SK-N-SH (cell line): ENCODE data around the gene CA7. TPM values are rescaled to one million over a fixed set of nuclear protein-coding genes. Genes with fewer than 3 reads are reported as not detected.
A peak's percentile ranks its signal among the peaks of the same experiment; 100 is the strongest.

Experiments
- CTCF ChIA-PET: fragments of 300-600, 350-600 bp; formaldehyde crosslinking; extraction: SDS; loops from one replicate; lab custom pipeline; 2021; lab: Yijun Ruan, JAX
- POLR2A ChIA-PET: fragments of 350-600 bp; sonication (Branson Sonifier 250); formaldehyde crosslinking; extraction: SDS; loops from one replicate; lab custom pipeline; 2020; ENCODE audit warnings: antibody characterized with exemption, inconsistent platforms; lab: Yijun Ruan, JAX
- DNase-seq: peaks from one replicate; pipeline ENCODE4 v3.0.0; 2012
- H2AFZ ChIP-seq: fragments of 200-600 bp; sonication (generic); 2 replicates; pipeline ENCODE4 v1.8.1; 2016; ENCODE audit warnings: antibody characterized with exemption, mild to moderate bottlenecking, low read depth
- H3F3A ChIP-seq: fragments of 200-600 bp; sonication (generic); replicated peaks from 2 replicates; pipeline ENCODE3; 2016; ENCODE audit warnings: antibody characterized with exemption, mild to moderate bottlenecking; ENCODE audit not compliant: insufficient read depth
- H3K27ac ChIP-seq, 2 experiments: fragments of 200-500 bp in 1 of 2; fragments of 200-600 bp in 1 of 2; sonication (Bioruptor generic) in 1 of 2; sonication (generic), shearing (Covaris generic) in 1 of 2; 2 replicates each; pipeline versions ENCODE4 v1.5.1 to v1.6.1; 2014 to 2016; ENCODE audit warnings: low read depth in 2 of 2, inconsistent platforms in 1 of 2, low read length in 1 of 2, mild to moderate bottlenecking in 1 of 2, mixed read lengths in 1 of 2
- H3K27me3 ChIP-seq: fragments of 200-600 bp; sonication (generic), shearing (Covaris generic); 2 replicates; pipeline ENCODE4 v1.6.1; 2016; ENCODE audit warnings: mixed run types; ENCODE audit not compliant: insufficient read depth
- H3K36me3 ChIP-seq, 2 experiments: fragments of 200-500 bp in 1 of 2; fragments of 200-600 bp in 1 of 2; sonication (Bioruptor generic) in 1 of 2; sonication (generic) in 1 of 2; replicated peaks in 1 of 2; 2 replicates each; pipeline versions ENCODE3 to v1.5.1; 2014 to 2016; ENCODE audit warnings: low read length in 1 of 2, mild to moderate bottlenecking in 1 of 2; ENCODE audit not compliant: insufficient read depth in 2 of 2, control insufficient read depth in 1 of 2
- H3K4me1 ChIP-seq, 2 experiments: fragments of 200-500 bp in 1 of 2; fragments of 200-600 bp in 1 of 2; sonication (Bioruptor generic) in 1 of 2; sonication (generic), shearing (Covaris generic) in 1 of 2; 2 replicates each; pipeline versions ENCODE4 v1.5.1 to v1.6.1; 2014 to 2016; ENCODE audit warnings: low read depth in 1 of 2, low read length in 1 of 2, mixed run types in 1 of 2; ENCODE audit not compliant: insufficient read depth in 2 of 2, control insufficient read depth in 1 of 2
- H3K4me2 ChIP-seq: fragments of 200-600 bp; sonication (generic), shearing (Covaris generic); 2 replicates; pipeline ENCODE4 v1.6.1; 2017; ENCODE audit warnings: mixed run types
- H3K4me3 ChIP-seq, 2 experiments: fragments of 200-500 bp in 1 of 2; fragments of 200-600 bp in 1 of 2; sonication (Bioruptor generic) in 1 of 2; sonication (generic), shearing (Covaris generic) in 1 of 2; 2 replicates each; pipeline versions ENCODE4 v1.5.1 to v1.8.1; 2014 to 2016; ENCODE audit warnings: low read depth in 2 of 2, inconsistent platforms in 1 of 2, low read length in 1 of 2, mild to moderate bottlenecking in 1 of 2, mixed read lengths in 1 of 2, moderate library complexity in 1 of 2
- H3K79me2 ChIP-seq: fragments of 200-600 bp; sonication (generic); 2 replicates; pipeline ENCODE4 v1.8.1; 2017; ENCODE audit warnings: mild to moderate bottlenecking; ENCODE audit not compliant: insufficient read depth
- H3K9ac ChIP-seq: fragments of 200-600 bp; sonication (generic); 2 replicates; pipeline ENCODE4 v1.6.1; 2017; ENCODE audit warnings: mixed run types
- H3K9me2 ChIP-seq: fragments of 200-600 bp; sonication (generic); 2 replicates; pipeline ENCODE4 v1.6.1; 2017; ENCODE audit warnings: mixed run types
- H3K9me3 ChIP-seq: fragments of 200-600 bp; sonication (generic); 2 replicates; pipeline ENCODE4 v1.6.1; 2017; ENCODE audit warnings: mixed run types, mild to moderate bottlenecking, moderate library complexity
- H4K20me1 ChIP-seq: fragments of 200-600 bp; sonication (generic); 2 replicates; pipeline ENCODE4 v1.6.1; 2017; ENCODE audit warnings: mild to moderate bottlenecking, mixed run types; ENCODE audit not compliant: insufficient read depth
- EP300 ChIP-seq, 2 experiments: IDR thresholded peaks; 2 replicates each; pipeline versions ENCODE4 v1.4.0 to v1.6.1; 2012; ENCODE audit warnings: borderline replicate concordance in 1 of 2, low read depth in 1 of 2, low read length in 1 of 2
- EZH2phosphoT487 ChIP-seq: fragments of 200-600 bp; sonication (generic); IDR thresholded peaks from 2 replicates; pipeline ENCODE4 v1.6.1; 2017; ENCODE audit warnings: low read depth, mixed run types, mild to moderate bottlenecking, antibody characterized with exemption, moderate library complexity, borderline replicate concordance
- FOXJ3 ChIP-seq: sonication (generic); formaldehyde crosslinking; IDR thresholded peaks from 2 replicates; pipeline ENCODE4 v1.5.1; 2020; ENCODE audit warnings: mild to moderate bottlenecking, missing genetic modification reagents
- GATA2 ChIP-seq: sonication (generic); formaldehyde crosslinking; IDR thresholded peaks from 2 replicates; pipeline ENCODE4 v1.5.0; 2020; ENCODE audit warnings: mild to moderate bottlenecking, missing genetic modification reagents
- MXI1 ChIP-seq: IDR thresholded peaks from 2 replicates; pipeline ENCODE4 v1.6.1; 2012; ENCODE audit warnings: mild to moderate bottlenecking, low read depth, low read length, improper control_type of control experiment
- NFIC ChIP-seq: IDR thresholded peaks from 2 replicates; pipeline ENCODE4 v1.4.0; 2012; ENCODE audit warnings: borderline replicate concordance
- POLR2AphosphoS5 ChIP-seq: IDR thresholded peaks from 2 replicates; pipeline ENCODE4 v1.6.1; 2012; ENCODE audit warnings: low read depth, low read length
- RAD21 ChIP-seq: IDR thresholded peaks from 2 replicates; pipeline ENCODE4 v1.6.1; 2012; ENCODE audit warnings: mild to moderate bottlenecking, low read length
- RCOR1 ChIP-seq: fragments of 150-350 bp; IDR thresholded peaks from 2 replicates; pipeline ENCODE4 v1.6.1; 2017; ENCODE audit warnings: antibody characterized with exemption, low read length
- RFX5 ChIP-seq: IDR thresholded peaks from 2 replicates; pipeline ENCODE4 v1.6.1; 2012; ENCODE audit warnings: mild to moderate bottlenecking, improper control_type of control experiment, low read length
- SIN3A ChIP-seq: IDR thresholded peaks from 2 replicates; pipeline ENCODE4 v1.6.1; 2012; ENCODE audit warnings: low read depth, mild to moderate bottlenecking, low read length, moderate library complexity, borderline replicate concordance
- SMC3 ChIP-seq: IDR thresholded peaks from 2 replicates; pipeline ENCODE4 v1.6.1; 2012; ENCODE audit warnings: low read depth, low read length, improper control_type of control experiment
- YY1 ChIP-seq: IDR thresholded peaks from 2 replicates; pipeline ENCODE4 v1.4.0; 2012; ENCODE audit warnings: low read depth, mild to moderate bottlenecking
- WGBS: methylation state at CpG from one replicate; pipeline ENCODE4 v1.1.6; 2017; ENCODE audit warnings: low lambda C conversion rate; 5-methylcytosine and 5-hydroxymethylcytosine counted together
- polyA plus RNA-seq, 3 experiments: library from polyadenylated mRNA; depleted of rRNA; stranded (reverse); fragments of >200 nt; gene quantifications; 2 replicates each; pipeline ENCODE4 v1.2.3, GENCODE V29; 2012
- TF ChIP-seq, protein P1 (sequence below): fragments of 200-600 bp; sonication (generic); IDR thresholded peaks from 2 replicates; pipeline ENCODE4 v1.6.1; 2017; ENCODE audit warnings: antibody characterized with exemption, mild to moderate bottlenecking, moderate library complexity
- TF ChIP-seq, protein P2 (sequence below): IDR thresholded peaks from 2 replicates; pipeline ENCODE4 v1.4.0; 2012; ENCODE audit warnings: low read depth

The CA7 gene
- polyA plus RNA-seq, 1 of the 3 experiments (the other 2 are of a cell fraction) = 0.12 TPM

DNA sequence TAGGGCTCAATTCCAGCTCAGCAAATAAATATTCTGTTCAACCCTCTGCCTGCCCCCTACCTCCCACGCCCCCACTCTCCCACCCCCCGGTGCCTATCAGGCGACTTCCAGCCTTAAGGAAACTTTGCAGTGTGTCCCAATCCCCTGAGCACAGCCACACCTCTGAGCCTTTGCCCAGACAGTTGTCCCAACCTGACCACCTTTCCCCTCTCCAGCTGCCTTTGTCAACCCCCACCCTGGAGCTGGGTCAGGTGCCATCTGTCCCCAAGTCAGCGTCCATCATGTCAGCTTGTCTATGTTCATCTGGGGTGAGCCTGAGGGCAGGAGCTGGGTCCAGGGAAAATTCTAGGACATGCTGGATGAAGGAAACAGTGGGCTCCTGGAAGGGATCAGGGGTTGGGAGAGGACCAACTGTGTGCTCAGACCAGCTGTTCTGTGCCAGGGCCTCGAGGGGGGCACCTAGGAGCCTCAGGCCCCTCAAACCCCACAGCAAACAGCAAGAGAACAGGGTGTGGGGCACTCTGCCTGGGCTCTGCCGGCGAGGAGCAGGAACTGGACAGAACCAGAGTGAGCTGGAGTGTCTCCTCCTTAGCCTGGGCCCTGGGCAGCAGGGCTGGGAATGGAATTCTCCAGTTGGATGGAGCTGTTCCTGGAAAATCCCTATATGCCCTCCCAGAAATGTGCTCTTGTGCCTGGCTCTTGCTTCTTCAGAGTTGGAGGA is 56.7 kb downstream of the CA7 start:
- WGBS = 76% methylated on average over 7 of the region's 7 CpGs
- POLR2A ChIA-PET = interaction anchor here (0.5 kb wide), 1 partner anchor 275 kb away, joined by 3 read pairs; no protein-coding TSS in a partner anchor
- CTCF ChIA-PET = interaction anchor here (1.0 to 2.6 kb wide), 8 partner anchors 9 to 270 kb away, joined by 3 to 10 read pairs (median 4); partner anchors contain the start of genes B3GNT9 and NOL3
- Histone ChIP-seq H3K79me2 (no peaks in the 10 kb centered on the region), H3K4me1 (peaks cover 19% of the 10 kb centered on the region in 2 experiments), H3F3A (peaks cover 3% of the 10 kb centered on the region), H3K27me3 (no peaks in the 10 kb centered on the region), H2AFZ (no peak overlapping the region), H3K9ac (no peak overlapping the region), H3K27ac (no peak overlapping the region), H3K36me3 (no peaks in the 10 kb centered on the region), H3K9me3 (no peaks in the 10 kb centered on the region), H4K20me1 (no peaks in the 10 kb centered on the region), H3K4me3 (no peak overlapping the region), H3K4me2 (peak overlapping the region; percentile 52; the same call in 1 of the 2 replicates), H3K9me2 (no peaks in the 10 kb centered on the region)
- TF ChIP-seq MXI1 = no peak
- 0 out of 4 replicates have a peak, but pooled peaks of 1 of the 2 experiments have one; percentile 13 for TF ChIP-seq EP300 (IDR thresholded peaks at IDR 0.05; ENCODE audit: borderline replicate concordance in 1 of 2, low read depth in 1 of 2, low read length in 1 of 2)
- no peak for TF ChIP-seq RAD21
- TF ChIP-seq, protein P1, sequence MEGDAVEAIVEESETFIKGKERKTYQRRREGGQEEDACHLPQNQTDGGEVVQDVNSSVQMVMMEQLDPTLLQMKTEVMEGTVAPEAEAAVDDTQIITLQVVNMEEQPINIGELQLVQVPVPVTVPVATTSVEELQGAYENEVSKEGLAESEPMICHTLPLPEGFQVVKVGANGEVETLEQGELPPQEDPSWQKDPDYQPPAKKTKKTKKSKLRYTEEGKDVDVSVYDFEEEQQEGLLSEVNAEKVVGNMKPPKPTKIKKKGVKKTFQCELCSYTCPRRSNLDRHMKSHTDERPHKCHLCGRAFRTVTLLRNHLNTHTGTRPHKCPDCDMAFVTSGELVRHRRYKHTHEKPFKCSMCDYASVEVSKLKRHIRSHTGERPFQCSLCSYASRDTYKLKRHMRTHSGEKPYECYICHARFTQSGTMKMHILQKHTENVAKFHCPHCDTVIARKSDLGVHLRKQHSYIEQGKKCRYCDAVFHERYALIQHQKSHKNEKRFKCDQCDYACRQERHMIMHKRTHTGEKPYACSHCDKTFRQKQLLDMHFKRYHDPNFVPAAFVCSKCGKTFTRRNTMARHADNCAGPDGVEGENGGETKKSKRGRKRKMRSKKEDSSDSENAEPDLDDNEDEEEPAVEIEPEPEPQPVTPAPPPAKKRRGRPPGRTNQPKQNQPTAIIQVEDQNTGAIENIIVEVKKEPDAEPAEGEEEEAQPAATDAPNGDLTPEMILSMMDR = no peak
- TF ChIP-seq FOXJ3 (CRISPR knock-in tag) = no peak
- no peak for TF ChIP-seq EZH2phosphoT487
- no peak for TF ChIP-seq SMC3
- TF ChIP-seq SIN3A = no peak
- DNase-seq = peak; percentile 32

DNA sequence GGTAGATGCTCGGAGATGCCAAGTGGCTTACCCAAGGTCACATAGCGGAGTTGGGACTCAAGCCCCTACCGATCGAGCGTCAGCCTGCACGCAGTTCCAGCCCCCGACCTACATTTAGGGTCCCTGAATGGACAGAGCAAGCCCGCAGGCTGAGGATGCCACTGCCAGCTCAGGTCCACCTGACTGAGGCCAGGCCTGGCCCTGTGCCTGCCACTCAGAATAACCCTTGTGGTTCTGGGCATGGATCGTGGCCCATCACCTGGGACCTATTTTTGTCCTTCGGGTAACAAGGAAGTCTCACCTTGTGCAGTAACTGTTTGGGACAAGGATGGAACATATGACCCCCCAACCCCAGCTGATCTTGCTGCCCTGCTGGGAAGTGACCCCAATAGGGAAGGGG is 57.4 kb downstream of the CA7 start:
- Histone ChIP-seq H3K27me3 (no peaks in the 10 kb centered on the region), H3K4me3 (no peak overlapping the region), H3K4me1 (peaks cover 19% of the 10 kb centered on the region in 2 experiments), H3K79me2 (no peaks in the 10 kb centered on the region), H3F3A (peaks cover 3% of the 10 kb centered on the region), H4K20me1 (no peaks in the 10 kb centered on the region), H3K4me2 (no peak overlapping the region), H3K27ac (no peak overlapping the region), H3K9me2 (no peaks in the 10 kb centered on the region)
- POLR2A ChIA-PET = no interaction called here
- no peak for TF ChIP-seq SIN3A
- TF ChIP-seq, protein P1 = no peak
- TF ChIP-seq POLR2AphosphoS5 = no peak
- TF ChIP-seq RCOR1 = no peak
- TF ChIP-seq YY1 = no peak
- TF ChIP-seq RAD21 = no peak
- no peak for TF ChIP-seq GATA2 (CRISPR knock-in tag)
- no peak for TF ChIP-seq RFX5
- TF ChIP-seq, protein P2, sequence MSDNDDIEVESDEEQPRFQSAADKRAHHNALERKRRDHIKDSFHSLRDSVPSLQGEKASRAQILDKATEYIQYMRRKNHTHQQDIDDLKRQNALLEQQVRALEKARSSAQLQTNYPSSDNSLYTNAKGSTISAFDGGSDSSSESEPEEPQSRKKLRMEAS = no peak
- TF ChIP-seq NFIC = no peak
- TF ChIP-seq SMC3 = no peak
- no peak for TF ChIP-seq EZH2phosphoT487
- TF ChIP-seq, all 33 proteins: peak for 0
- WGBS = 93% methylated on average over 10 of the region's 10 CpGs
- Histone ChIP-seq H3K9me3 (no peaks in the 10 kb centered on the region), H3K9ac (no peak overlapping the region), H2AFZ (no peak overlapping the region), H3K36me3 (no peaks in the 10 kb centered on the region)
- DNase-seq = no peak
- CTCF ChIA-PET = interaction anchor here (1.1 to 2.6 kb wide), 5 partner anchors 8 to 249 kb away, joined by 3 to 10 read pairs (median 5); partner anchors contain the start of gene B3GNT9
